Activated effector memory CD4-positive, alpha-beta T cell treated with anti-CD3 and anti-CD28 coated beads, Interleukin-2, amount 50 U/mL, for 16 hours (primary cell): Measurements from ENCODE around the gene BTRC.

Source experiments
- DNase-seq: peaks from one replicate; pipeline ENCODE4 v3.0.0-alpha.2; 2020

The BTRC gene

GRCh38 chr10:101550965-101551364 lies 197.0 kb downstream of the BTRC start:
- DNase-seq, result no peak

- no peak for DNase-seq
Measured at GRCh38 chr10:101552442-101552841, 198.5 kb downstream of the BTRC start.

GRCh38 chr10:101557541-101557940 lies 203.6 kb downstream of the BTRC start:
- no peak for DNase-seq

- no peak for DNase-seq
Measured at GRCh38 chr10:101558204-101558603, 204.2 kb downstream of the BTRC start.

GRCh38 chr10:101558671-101559595 lies 205.0 kb downstream of the BTRC start:
- DNase-seq, result peak; percentile 51

- no peak for DNase-seq
Measured at GRCh38 chr10:101559596-101560297, 205.8 kb downstream of the BTRC start.

GRCh38 chr10:101560298-101561067 lies 206.5 kb downstream of the BTRC start:
- peak; percentile 57 for DNase-seq

GRCh38 chr10:101561068-101561915 lies 207.3 kb downstream of the BTRC start:
- peak; percentile 54 for DNase-seq

GRCh38 chr10:101562231-101562630 lies 208.3 kb downstream of the BTRC start:
- peak; percentile 52 for DNase-seq

GRCh38 chr10:101563007-101563406 lies 209.0 kb downstream of the BTRC start:
- no peak for DNase-seq

- peak; percentile 50 for DNase-seq
Measured at GRCh38 chr10:101563497-101564040, 209.6 kb downstream of the BTRC start.

- DNase-seq, result peak; percentile 51
Measured at GRCh38 chr10:101564490-101564991, 210.6 kb downstream of the BTRC start.

- peak; percentile 39 for DNase-seq
Measured at GRCh38 chr10:101565370-101565900, 211.5 kb downstream of the BTRC start.

- DNase-seq, result no peak
Measured at GRCh38 chr10:101565936-101566332, 212.0 kb downstream of the BTRC start.

GRCh38 chr10:101566333-101567164 lies 212.6 kb downstream of the BTRC start:
- peak; percentile 60 for DNase-seq

GRCh38 chr10:101567165-101568006 lies 213.4 kb downstream of the BTRC start:
- no peak for DNase-seq

- DNase-seq, result no peak
Measured at GRCh38 chr10:101568054-101568745, 214.2 kb downstream of the BTRC start.

- no peak for DNase-seq
Measured at GRCh38 chr10:101569323-101569621, 215.3 kb downstream of the BTRC start.
